GM21447 (cell line): Measurements from ENCODE around the gene SNU13.
"Not testable (repeated sequence)": the region's sequence is repeated elsewhere in the genome, so short reads cannot be mapped to it uniquely, and the experiment has no call there.

Experiments used
- ATAC-seq: cut with Tn5 transposase; IDR thresholded peaks from one replicate; pipeline ENCODE4 v1.9.1; 2021; ENCODE audit not compliant: unreplicated experiment

Gene SNU13

DNA sequence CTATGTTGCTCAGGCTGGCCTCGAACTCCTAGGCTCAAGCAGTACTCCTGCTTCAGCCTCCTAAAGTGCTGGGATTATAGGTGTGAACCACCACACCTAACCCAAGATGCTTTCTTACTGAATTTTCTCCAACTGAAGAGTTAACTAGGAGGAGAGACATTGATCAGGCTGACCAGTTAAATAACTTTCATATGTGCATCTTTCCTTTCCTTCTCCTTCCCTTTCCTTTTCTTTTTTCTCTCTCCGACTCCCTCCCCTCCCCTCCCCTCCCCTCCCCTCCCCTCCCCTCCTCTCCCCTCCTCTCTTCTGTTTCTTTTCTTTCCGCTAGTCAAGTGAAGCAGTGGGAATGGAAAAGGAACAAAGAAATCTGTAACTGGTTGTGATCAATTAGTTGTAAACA is 40.9 kb downstream of the SNU13 start:
- no peak for ATAC-seq

DNA sequence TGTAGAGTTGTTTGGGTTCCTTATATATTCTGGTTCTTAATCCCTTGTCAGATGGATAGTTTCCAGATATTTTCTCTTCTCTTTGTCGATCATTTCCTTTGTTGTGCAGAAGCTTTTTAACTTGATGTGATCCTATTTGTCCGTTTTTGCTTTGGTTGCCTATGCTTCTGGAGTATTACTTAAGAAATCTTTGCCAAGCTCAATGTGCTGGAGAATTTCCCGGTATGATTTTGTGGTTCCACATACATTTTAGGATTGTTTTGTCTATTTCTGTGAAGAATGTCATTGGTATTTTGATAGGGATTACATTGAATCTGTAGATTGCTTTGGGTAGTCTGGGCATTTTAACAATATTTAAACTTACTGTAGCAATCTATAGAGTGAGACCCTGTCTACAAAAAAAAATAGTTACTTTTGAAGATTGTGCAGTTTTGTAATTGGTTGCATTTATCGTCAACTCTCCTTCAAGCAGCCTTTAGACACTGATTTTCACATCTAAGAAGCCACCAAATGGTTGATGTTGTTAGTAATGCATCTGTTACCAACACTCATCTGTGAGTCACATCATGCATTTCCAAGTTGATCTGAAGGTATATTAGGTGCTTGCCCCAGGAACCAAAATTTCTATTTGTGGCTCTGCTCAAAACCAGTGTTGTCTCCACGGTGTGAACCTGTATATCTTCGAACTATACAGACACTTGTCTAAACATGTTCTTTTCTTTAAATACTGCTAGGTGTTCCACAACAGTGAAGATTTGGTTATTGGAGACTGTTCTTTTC is 46.1 kb downstream of the SNU13 start:
- no peak for ATAC-seq

DNA sequence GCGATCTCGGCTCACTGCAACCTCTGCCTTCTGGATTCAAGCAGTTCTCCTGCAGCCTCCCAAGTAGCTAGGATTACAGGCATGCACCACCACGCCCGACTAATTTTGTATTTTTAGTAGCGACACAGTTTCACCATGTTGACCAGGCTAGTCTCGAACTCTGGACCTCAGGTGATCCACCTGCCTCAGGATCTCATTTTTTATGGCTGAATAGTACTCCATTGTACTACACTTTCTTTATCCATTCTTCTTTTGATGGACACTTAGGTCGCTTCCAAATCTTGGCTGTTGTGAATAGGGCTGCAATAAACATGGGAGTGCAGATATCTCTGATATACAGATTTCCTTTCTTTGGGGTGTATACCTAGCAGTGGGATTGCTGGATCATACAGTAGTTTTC is 46.8 kb downstream of the SNU13 start:
- ATAC-seq, result no peak

DNA sequence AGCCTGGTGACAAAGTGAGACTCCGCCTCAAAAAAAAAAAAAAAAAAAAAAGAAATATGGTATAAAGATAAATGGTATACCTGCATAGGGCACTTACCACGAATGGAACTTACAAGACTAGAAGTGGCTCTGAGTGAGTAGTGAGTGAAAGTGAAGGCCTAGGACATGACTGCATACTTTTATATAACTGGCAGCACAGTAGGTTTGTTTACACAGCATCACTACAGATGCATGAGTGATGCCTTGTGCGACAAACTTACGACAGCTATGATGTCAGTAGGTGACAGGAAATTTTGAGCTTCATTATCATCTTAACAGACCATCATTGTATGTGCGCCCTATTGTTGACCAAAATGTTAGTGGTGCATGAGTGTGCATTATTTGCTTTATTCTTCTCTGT is 49.9 kb downstream of the SNU13 start:
- ATAC-seq, result no peak

DNA sequence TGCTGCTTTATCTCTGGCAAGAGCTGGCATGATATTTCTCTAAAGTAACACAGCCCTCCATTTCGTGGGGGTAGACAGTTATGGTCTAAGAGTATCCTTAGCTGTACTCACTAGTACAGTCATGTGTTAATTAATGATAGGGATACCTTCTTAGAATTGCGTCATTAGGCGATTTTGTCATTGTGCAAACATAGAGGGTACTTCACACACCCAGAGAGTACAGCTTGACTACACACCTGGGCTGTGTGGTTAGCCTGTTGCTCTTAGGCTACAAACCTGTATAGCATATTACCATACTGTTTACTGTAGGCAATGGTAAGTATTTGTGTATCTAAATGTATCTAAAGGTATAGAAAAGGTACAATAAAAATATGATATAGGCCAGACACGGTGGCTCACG is 50.5 kb downstream of the SNU13 start:
- ATAC-seq, result no peak

DNA sequence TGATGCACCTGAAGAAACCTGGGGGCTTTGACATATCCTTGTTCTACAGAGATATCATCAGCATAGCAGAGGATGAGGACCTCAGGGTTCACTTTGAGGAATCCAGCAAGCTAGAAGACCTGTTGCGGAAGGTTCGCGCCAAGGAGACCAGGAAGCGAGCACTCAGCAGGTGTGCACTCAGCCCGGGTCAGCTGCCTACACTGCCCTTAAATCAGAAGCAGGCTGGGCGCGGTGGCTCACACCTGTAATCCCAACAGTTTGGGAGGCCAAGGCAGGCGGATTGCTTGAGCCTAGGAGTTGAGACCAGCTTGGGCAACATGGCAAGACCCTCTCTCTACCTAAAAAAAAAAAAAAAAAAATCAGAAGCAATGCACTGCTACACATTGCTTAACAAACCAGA is 51.0 kb downstream of the SNU13 start:
- not testable (repeated sequence) for ATAC-seq

DNA sequence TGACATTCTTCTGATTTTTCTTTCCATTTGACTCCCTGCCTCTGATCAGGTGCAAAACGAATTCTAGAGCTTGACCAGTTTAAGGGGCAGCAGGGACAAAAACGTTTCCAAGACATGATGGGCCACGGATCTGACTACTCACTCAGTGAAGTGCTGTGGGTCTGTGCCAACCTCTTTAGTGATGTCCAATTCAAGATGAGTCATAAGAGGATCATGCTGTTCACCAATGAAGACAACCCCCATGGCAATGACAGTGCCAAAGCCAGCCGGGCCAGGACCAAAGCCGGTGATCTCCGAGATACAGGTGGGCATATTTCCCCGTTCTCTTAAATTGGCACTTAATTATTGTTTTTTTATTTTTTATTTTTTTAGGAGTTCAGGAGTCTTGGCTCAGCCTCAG is 52.2 kb downstream of the SNU13 start:
- no peak for ATAC-seq

DNA sequence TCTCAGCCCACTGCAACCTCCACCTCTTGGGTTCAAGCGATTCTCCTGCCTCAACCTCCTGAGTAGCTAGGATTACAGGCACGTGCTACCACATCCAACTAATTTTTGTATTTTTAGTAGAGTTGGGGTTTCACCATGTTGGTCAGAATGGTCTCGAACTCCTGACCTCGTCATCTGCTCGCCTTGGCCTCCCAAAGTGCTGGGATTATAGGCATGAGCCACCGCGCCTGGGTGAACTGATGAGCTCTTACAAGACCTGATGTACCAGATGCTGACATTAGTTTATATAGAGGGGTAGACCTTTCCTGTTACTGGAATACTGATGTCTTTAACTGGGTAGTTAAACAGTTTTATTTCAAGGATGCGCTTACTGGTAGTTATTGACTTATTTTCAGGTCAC is 54.1 kb downstream of the SNU13 start:
- not testable (repeated sequence) for ATAC-seq

DNA sequence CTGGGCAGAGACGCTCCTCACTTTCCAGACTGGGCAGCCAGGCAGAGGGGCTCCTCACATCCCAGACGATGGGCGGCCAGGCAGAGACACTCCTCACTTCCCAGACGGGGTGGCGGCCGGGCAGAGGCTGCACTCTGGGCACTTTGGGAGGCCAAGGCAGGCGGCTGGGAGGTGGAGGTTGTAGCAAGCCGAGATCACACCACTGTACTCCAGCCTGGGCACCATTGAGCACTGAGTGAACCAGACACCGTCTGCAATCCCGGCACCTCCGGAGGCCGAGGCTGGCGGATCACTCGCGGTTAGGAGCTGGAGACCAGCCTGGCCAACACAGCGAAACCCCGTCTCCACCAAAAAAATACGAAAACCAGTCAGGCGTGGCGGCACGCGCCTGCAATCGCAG is 57.1 kb downstream of the SNU13 start:
- ATAC-seq, result not testable (repeated sequence)

DNA sequence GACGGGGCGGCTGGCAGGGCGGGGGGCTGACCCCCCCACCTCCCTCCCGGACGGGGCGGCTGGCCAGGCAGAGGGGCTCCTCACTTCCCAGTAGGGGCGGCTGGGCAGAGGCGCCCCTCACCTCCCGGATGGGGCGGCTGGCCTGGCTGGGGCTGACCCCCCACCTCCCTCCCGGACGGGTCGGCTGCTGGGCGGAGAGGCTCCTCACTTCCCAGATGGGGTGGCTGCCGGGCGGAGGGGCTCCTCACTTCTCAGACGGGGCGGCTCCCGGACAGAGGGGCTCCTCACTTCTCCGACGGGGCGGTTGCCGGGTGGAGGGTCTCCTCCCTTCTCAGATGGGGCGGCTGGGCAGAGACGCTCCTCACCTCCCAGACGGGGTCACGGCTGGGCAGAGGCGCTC is 57.6 kb downstream of the SNU13 start:
- not testable (repeated sequence) for ATAC-seq

DNA sequence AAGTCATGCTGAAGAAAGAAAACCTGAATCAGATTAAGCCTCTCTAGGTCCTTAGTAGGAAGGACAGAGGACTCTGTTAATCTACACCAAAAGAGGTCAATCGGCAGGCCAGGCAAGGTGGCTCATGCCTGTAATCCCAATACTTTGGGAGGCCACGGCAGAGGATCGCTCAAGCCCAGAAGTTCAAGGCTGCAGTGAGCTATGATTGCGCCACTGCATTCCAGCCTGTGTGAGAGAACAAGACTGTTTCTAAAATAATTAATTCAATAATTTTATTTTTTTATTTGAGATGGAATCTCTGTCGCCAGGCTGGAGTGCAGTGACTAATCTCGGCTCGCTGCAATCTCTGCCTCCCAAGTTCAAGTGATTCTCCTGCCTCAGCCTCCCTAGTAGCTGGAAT is 63.1 kb downstream of the SNU13 start:
- ATAC-seq, result no peak
